ENCODE data around the gene MPO.

The MPO gene

DNA sequence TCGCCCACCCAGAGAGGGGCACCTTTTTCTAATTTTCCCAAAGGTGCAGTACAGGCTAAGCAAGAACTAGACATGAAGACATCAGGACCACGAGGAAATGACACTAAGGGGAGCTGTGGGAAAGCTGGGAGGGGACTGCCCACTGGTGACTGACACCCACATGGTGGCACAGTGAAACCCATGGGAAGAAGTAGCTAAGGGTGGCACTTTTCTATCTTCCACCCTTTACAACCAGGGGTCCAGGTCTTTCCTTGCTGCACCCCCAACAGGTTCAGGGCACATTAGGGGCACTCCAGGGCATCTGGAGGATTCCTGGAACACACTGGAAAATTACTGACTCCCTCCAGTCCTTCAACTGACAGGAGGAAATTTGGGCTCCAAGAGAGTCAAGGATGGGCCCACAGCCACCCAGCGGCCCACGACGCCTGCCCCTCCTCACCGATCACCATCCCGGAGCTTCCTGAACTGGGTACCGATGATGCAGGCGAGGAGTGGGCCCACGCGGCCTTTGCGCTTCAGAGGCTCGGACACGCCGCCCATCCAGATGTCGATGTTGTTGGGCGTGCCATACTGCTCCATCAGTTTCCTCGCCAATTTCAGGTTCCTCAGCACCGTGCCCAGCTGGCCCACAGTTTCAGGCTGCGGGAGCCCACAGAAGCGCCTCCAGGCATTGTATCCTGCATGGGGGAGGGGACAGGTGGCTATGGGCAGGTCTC, 9.4 kb downstream of the MPO start:
- H3K36me3 ChIP-seq (ENCODE audit: control insufficient read depth in 1 of 2, insufficient read depth in 2 of 2, low read length in 2 of 2): no peaks in the 10 kb centered on the region
- no peaks in the 10 kb centered on the region for H3K9me3 ChIP-seq (ENCODE audit: control insufficient read depth in 1 of 2, low read length in 2 of 2)
- H3K4me1 ChIP-seq (ENCODE audit: control insufficient read depth in 1 of 2, insufficient read depth in 2 of 2, low read length in 2 of 2): no peaks in the 10 kb centered on the region
- no peak overlapping the region for H3K4me3 ChIP-seq (ENCODE audit: low read depth in 1 of 2, low read length in 2 of 2)
- peaks cover 3% of the 10 kb centered on the region for H3K27me3 ChIP-seq (ENCODE audit: low read depth, low read length)
- no peak overlapping the region for H3K27ac ChIP-seq (ENCODE audit: low read length)

GRCh38 chr17:58270476-58271215, 10.1 kb downstream of the MPO start:
- Histone ChIP-seq H3K36me3 (ENCODE audit: control insufficient read depth in 1 of 2, insufficient read depth in 2 of 2, low read length in 2 of 2) (no peaks in the 10 kb centered on the region), H3K9me3 (ENCODE audit: control insufficient read depth in 1 of 2, low read length in 2 of 2) (no peaks in the 10 kb centered on the region), H3K27ac (ENCODE audit: low read length) (no peak overlapping the region), H3K27me3 (ENCODE audit: low read depth, low read length) (peaks cover 3% of the 10 kb centered on the region), H3K4me1 (ENCODE audit: control insufficient read depth in 1 of 2, insufficient read depth in 2 of 2, low read length in 2 of 2) (no peaks in the 10 kb centered on the region), H3K4me3 (ENCODE audit: low read depth in 1 of 2, low read length in 2 of 2) (no peak overlapping the region)

DNA sequence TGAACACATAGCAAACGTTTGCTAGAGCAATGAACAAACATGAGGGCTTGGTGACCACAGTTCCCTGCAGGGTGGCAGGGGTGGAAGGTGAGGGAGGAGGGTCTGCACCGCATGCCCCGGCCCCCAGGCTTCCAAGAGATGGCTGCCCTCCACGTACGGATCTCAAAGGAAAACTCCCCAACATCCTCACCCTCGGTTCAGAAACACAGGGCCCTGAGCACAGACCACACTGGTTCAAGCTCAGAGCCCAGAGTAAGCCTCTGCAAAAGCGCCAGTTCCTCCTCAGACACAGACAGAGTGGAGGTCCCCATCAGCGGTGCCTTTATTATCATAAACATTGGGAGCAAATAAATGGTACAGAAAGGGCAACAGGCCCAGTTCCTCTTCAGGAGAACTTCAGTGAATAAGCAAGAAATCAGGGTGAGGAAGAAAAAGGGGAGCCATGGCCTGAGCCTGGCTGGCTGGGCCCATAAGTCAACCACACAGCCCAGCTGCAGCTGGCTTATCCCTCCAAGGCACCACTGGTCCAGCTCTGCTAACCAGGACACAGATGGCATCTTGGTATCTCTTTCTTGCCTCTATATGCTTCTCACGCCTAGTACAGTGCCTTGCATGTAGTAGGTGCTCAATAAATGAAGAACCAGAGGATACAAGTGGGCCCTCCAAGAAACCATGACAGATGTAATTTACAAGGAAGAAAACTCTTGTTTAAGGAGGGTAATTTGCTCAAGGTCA, 11.0 kb downstream of the MPO start:
- no peaks in the 10 kb centered on the region for H3K9me3 ChIP-seq (ENCODE audit: control insufficient read depth in 1 of 2, low read length in 2 of 2)
- H3K4me3 ChIP-seq (ENCODE audit: low read depth in 1 of 2, low read length in 2 of 2): no peak overlapping the region
- H3K4me1 ChIP-seq (ENCODE audit: control insufficient read depth in 1 of 2, insufficient read depth in 2 of 2, low read length in 2 of 2): no peaks in the 10 kb centered on the region
- H3K27me3 ChIP-seq (ENCODE audit: low read depth, low read length): peaks cover 5% of the 10 kb centered on the region
- H3K27ac ChIP-seq (ENCODE audit: low read length): no peak overlapping the region
- no peaks in the 10 kb centered on the region for H3K36me3 ChIP-seq (ENCODE audit: control insufficient read depth in 1 of 2, insufficient read depth in 2 of 2, low read length in 2 of 2)

- H3K27ac ChIP-seq (ENCODE audit: low read length): no peak overlapping the region
- H3K36me3 ChIP-seq (ENCODE audit: control insufficient read depth in 1 of 2, insufficient read depth in 2 of 2, low read length in 2 of 2): no peaks in the 10 kb centered on the region
- H3K4me3 ChIP-seq (ENCODE audit: low read depth in 1 of 2, low read length in 2 of 2): no peak overlapping the region
- no peaks in the 10 kb centered on the region for H3K4me1 ChIP-seq (ENCODE audit: control insufficient read depth in 1 of 2, insufficient read depth in 2 of 2, low read length in 2 of 2)
- no peaks in the 10 kb centered on the region for H3K9me3 ChIP-seq (ENCODE audit: control insufficient read depth in 1 of 2, low read length in 2 of 2)
- peaks cover 6% of the 10 kb centered on the region for H3K27me3 ChIP-seq (ENCODE audit: low read depth, low read length)
These were observed 11.8 kb downstream of the MPO start for GRCh38 chr17:58268774-58269556.

DNA sequence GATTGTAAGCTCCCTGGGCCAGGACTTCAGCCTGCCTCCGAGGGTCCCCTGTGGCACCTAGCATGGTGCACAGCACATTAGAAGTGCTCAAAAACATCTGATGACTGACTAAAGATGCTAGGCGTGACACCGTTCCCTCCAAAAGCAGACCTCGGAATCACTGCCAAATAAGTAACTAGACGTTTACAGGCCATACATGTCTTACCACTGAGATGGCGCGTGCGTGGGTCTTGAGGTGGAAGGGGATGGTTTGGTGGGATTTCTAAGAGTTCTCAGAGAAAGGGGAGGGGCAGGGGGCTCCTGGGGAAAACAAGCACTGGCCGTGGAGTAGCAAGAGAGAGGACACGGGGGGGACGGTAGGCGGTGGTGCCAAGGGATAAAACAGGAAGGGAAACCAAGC, 12.4 kb downstream of the MPO start:
- H3K27me3 ChIP-seq (ENCODE audit: low read depth, low read length): peaks cover 11% of the 10 kb centered on the region
- no peak overlapping the region for H3K27ac ChIP-seq (ENCODE audit: low read length)
- no peak overlapping the region for H3K4me3 ChIP-seq (ENCODE audit: low read depth in 1 of 2, low read length in 2 of 2)
- no peaks in the 10 kb centered on the region for H3K4me1 ChIP-seq (ENCODE audit: control insufficient read depth in 1 of 2, insufficient read depth in 2 of 2, low read length in 2 of 2)
- H3K9me3 ChIP-seq (ENCODE audit: control insufficient read depth in 1 of 2, low read length in 2 of 2): no peaks in the 10 kb centered on the region
- no peaks in the 10 kb centered on the region for H3K36me3 ChIP-seq (ENCODE audit: control insufficient read depth in 1 of 2, insufficient read depth in 2 of 2, low read length in 2 of 2)

GRCh38 chr17:58267347-58268324, 13.1 kb downstream of the MPO start:
- no peaks in the 10 kb centered on the region for H3K36me3 ChIP-seq (ENCODE audit: control insufficient read depth in 1 of 2, insufficient read depth in 2 of 2, low read length in 2 of 2)
- no peaks in the 10 kb centered on the region for H3K4me1 ChIP-seq (ENCODE audit: control insufficient read depth in 1 of 2, insufficient read depth in 2 of 2, low read length in 2 of 2)
- H3K4me3 ChIP-seq (ENCODE audit: low read depth in 1 of 2, low read length in 2 of 2): no peak overlapping the region
- H3K9me3 ChIP-seq (ENCODE audit: control insufficient read depth in 1 of 2, low read length in 2 of 2): no peaks in the 10 kb centered on the region
- H3K27me3 ChIP-seq (ENCODE audit: low read depth, low read length): peaks cover 11% of the 10 kb centered on the region
- no peak overlapping the region for H3K27ac ChIP-seq (ENCODE audit: low read length)

DNA sequence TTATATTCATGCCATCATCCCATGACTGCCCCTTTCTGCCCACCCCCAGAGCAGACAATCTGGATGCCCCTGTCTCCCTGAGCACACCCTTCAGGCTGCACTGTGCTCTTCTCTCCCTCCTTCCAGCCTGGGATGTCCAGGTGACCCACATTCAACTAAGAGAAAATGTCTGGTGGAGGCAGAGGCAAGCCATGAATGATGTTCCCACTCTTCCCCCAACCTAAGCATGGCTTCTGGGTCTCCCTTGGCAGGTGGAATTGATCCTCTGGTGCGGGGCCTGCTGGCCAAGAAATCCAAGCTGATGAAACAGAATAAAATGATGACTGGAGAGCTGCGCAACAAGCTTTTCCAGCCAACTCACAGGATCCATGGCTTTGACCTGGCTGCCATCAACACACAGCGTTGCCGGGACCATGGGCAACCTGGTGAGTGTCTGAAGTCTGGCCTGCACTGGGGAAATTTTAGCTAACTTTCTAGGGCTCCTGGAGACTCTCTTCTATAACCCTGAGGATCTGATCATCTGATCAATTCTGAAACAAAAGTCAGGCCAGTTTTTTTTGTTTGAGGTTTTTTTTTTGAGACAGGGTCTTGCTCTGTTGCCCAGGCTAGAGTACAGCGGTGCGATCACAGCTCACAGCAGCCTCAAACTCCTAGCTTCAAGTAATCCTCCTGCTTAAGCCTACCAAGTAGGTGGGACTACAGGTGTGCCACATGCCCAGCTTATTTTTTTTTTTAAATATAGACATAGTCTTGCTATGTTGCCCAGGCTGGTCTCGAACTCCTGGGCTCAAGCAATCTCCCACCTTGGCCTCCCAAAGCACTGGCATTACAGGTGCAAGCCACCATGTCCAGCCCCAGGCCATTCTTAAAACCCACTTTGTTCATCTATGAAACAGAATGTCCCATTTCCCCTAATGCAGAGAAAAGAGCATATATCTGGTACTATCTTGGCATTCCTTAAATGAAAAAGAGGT, 14.5 kb downstream of the MPO start:
- Histone ChIP-seq H3K4me3 (ENCODE audit: low read depth in 1 of 2, low read length in 2 of 2) (no peak overlapping the region), H3K4me1 (ENCODE audit: control insufficient read depth in 1 of 2, insufficient read depth in 2 of 2, low read length in 2 of 2) (no peaks in the 10 kb centered on the region), H3K36me3 (ENCODE audit: control insufficient read depth in 1 of 2, insufficient read depth in 2 of 2, low read length in 2 of 2) (no peaks in the 10 kb centered on the region), H3K27me3 (ENCODE audit: low read depth, low read length) (peaks cover 11% of the 10 kb centered on the region), H3K27ac (ENCODE audit: low read length) (no peak overlapping the region), H3K9me3 (ENCODE audit: control insufficient read depth in 1 of 2, low read length in 2 of 2) (no peaks in the 10 kb centered on the region)

DNA sequence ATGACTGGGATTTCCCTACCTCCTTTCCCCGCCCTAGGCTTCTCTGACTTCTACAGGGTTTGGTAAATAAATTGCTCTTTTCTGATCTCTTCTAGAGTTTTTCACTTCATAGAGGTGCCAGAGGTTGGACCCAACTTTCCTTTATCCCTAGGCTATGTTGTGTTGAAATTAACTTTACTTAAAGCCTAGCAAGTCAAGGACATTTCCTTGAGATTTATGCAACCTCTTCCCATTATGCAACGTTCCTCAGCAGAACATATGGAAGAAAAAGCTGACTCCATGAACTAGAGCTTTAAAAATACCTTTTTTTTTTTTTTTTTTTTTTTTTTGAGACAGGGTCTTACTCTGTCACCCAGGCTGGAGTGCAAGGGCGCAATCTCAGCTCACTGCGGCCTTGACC, 15.5 kb downstream of the MPO start:
- H3K9me3 ChIP-seq (ENCODE audit: control insufficient read depth in 1 of 2, low read length in 2 of 2): no peaks in the 10 kb centered on the region
- H3K27me3 ChIP-seq (ENCODE audit: low read depth, low read length): peaks cover 11% of the 10 kb centered on the region
- H3K27ac ChIP-seq (ENCODE audit: low read length): no peak overlapping the region
- H3K4me1 ChIP-seq (ENCODE audit: control insufficient read depth in 1 of 2, insufficient read depth in 2 of 2, low read length in 2 of 2): no peaks in the 10 kb centered on the region
- no peaks in the 10 kb centered on the region for H3K36me3 ChIP-seq (ENCODE audit: control insufficient read depth in 1 of 2, insufficient read depth in 2 of 2, low read length in 2 of 2)
- no peak overlapping the region for H3K4me3 ChIP-seq (ENCODE audit: low read depth in 1 of 2, low read length in 2 of 2)

- H3K27me3 ChIP-seq (ENCODE audit: low read depth, low read length): peaks cover 11% of the 10 kb centered on the region
These were observed 16.2 kb downstream of the MPO start for GRCh38 chr17:58264407-58265103.

More at GRCh38 chr17:58264407-58265103, 16.2 kb downstream of the MPO start:
- Histone ChIP-seq H3K27ac (ENCODE audit: low read length) (no peak overlapping the region), H3K4me3 (ENCODE audit: low read depth in 1 of 2, low read length in 2 of 2) (no peak overlapping the region), H3K36me3 (ENCODE audit: control insufficient read depth in 1 of 2, insufficient read depth in 2 of 2, low read length in 2 of 2) (no peaks in the 10 kb centered on the region), H3K4me1 (ENCODE audit: control insufficient read depth in 1 of 2, insufficient read depth in 2 of 2, low read length in 2 of 2) (no peaks in the 10 kb centered on the region), H3K9me3 (ENCODE audit: control insufficient read depth in 1 of 2, low read length in 2 of 2) (no peaks in the 10 kb centered on the region)
